HFF-Myc (cell line): ENCODE measurements around the gene UCN2.

Source experiments
- DNase-seq: peaks from one replicate; pipeline ENCODE4 v3.0.0-alpha.2; 2011; ENCODE audit warnings: low read depth; ENCODE audit errors: extremely low read depth
- H3K4me3 ChIP-seq: replicated peaks from 2 replicates; pipeline ENCODE4 v1.5.1; 2011; ENCODE audit warnings: low read depth, mild to moderate bottlenecking, control low read depth, low read length
- TF ChIP-seq, protein P1 (sequence below): IDR thresholded peaks from 2 replicates; pipeline ENCODE4 v1.5.1; 2012; ENCODE audit warnings: mild to moderate bottlenecking, low read depth, low read length, control low read depth; ENCODE audit errors: missing control alignments

Gene UCN2

DNA sequence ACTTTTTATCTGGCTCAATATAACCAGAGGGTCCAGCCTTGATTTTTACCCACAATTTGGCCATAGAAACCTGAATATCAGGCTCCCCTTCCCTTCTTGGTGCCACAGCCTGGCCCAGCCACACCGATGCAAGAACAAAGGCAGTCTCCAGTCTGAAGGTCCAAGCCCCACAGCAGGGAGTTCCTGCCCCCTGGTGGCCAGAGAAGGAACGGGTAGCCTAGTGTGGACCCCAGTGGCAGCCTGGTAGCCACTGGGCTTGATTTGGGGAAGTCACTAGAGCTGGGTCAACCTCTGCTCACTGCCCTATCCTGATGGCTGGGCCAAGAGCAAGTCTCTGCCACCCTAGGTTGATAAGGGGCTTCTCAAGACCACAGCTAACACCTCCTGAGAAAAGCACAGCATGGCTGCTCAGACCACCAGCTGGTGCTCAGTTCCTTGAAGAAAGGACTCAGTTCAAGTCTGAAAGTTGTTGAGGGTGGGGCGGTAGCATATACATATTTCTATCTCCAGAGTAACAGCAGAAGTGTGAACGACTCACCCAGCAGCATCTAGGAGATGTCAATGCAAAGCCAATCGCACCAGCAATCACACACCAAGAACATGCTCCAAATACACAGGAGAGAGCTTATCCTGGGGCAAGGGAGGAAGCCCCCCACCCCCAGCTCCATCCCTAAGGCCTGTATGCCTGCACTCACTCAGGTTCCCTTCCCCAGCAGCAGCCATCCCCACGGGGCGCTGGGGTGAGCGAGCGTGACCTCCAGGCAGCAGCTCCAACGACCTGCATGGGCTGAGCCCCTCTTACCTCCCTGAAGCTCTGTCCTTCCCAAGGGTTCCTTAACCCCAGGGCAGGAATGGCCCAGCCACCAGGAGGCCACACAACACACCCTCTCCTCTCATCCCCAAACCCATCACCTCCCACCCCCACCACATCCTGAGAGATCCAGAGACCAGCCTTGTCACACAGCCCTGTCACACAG lies 14.6 kb downstream of the UCN2 start:
- TF ChIP-seq, protein P1, sequence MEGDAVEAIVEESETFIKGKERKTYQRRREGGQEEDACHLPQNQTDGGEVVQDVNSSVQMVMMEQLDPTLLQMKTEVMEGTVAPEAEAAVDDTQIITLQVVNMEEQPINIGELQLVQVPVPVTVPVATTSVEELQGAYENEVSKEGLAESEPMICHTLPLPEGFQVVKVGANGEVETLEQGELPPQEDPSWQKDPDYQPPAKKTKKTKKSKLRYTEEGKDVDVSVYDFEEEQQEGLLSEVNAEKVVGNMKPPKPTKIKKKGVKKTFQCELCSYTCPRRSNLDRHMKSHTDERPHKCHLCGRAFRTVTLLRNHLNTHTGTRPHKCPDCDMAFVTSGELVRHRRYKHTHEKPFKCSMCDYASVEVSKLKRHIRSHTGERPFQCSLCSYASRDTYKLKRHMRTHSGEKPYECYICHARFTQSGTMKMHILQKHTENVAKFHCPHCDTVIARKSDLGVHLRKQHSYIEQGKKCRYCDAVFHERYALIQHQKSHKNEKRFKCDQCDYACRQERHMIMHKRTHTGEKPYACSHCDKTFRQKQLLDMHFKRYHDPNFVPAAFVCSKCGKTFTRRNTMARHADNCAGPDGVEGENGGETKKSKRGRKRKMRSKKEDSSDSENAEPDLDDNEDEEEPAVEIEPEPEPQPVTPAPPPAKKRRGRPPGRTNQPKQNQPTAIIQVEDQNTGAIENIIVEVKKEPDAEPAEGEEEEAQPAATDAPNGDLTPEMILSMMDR: peak; percentile 97

DNA sequence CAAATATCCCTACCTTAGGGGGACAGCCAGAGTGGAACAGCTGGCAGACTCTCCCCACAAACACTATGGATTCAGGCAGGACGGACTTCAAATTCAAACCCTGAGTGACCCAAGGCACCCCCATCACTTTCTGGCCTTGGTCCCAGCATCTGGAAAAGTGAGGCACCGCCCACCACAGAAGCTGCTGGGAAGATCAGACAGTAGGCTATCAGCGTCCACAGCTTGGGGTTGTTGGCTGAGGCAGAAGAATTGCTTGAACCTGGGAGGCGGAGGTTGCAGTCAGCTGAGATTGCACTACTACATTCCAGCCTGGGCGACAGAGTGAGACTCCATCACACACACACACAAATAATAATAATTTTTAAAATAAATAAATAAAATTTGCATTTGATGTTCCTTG lies 15.5 kb downstream of the UCN2 start:
- TF ChIP-seq, protein P1: no peak
- no peak for DNase-seq
- H3K4me3 ChIP-seq: no peak overlapping the region

More for the DNA sequence above, 14.6 kb downstream of the UCN2 start:
- peak; percentile 59 for DNase-seq
- H3K4me3 ChIP-seq: no peak overlapping the region

GRCh38 chr3:48546203-48546829 lies 17.3 kb downstream of the UCN2 start:
- DNase-seq: no peak
- TF ChIP-seq, protein P1: no peak
- no peak overlapping the region for H3K4me3 ChIP-seq

GRCh38 chr3:48544141-48544540 lies 19.4 kb downstream of the UCN2 start:
- DNase-seq: no peak
- TF ChIP-seq, protein P1: no peak
- no peak overlapping the region for H3K4me3 ChIP-seq

GRCh38 chr3:48543271-48543866 lies 20.2 kb downstream of the UCN2 start:
- TF ChIP-seq, protein P1: no peak
- DNase-seq: no peak
- no peak overlapping the region for H3K4me3 ChIP-seq

- TF ChIP-seq, protein P1: no peak
- H3K4me3 ChIP-seq: no peak overlapping the region
- DNase-seq: no peak
These were observed 25.1 kb downstream of the UCN2 start for GRCh38 chr3:48538451-48538850.
